Measurements from ENCODE around the gene ITGA2B.
A peak's percentile ranks its signal among the peaks of the same experiment; 100 is the strongest.

Gene ITGA2B

GRCh38 chr17:44400226-44400847 is 10.9 kb upstream of the ITGA2B start:
- no peaks in the 10 kb centered on the region for H3K9me3 ChIP-seq (ENCODE audit: insufficient read depth, low read depth, low read length)
- H3K79me2 ChIP-seq (ENCODE audit: insufficient read depth, low read length), result no peaks in the 10 kb centered on the region
- H3K9me2 ChIP-seq (replicated peaks; ENCODE audit: low read depth, low read length), result no peaks in the 10 kb centered on the region
- no peak overlapping the region for H3K4me3 ChIP-seq (ENCODE audit: low read length, poor library complexity, severe bottlenecking)
- H3K4me2 ChIP-seq (ENCODE audit: low read depth, low read length, poor library complexity, severe bottlenecking), result no peak overlapping the region
- H3K4me1 ChIP-seq (ENCODE audit: insufficient read depth, low read length, poor library complexity, severe bottlenecking), result no peaks in the 10 kb centered on the region
- H3K27me3 ChIP-seq (ENCODE audit: insufficient read depth, low read length, poor library complexity, severe bottlenecking), result no peaks in the 10 kb centered on the region
- no peak overlapping the region for H3K9ac ChIP-seq (ENCODE audit: low read depth, low read length, poor library complexity, severe bottlenecking)
- H2AFZ ChIP-seq (ENCODE audit: low read length), result no peak overlapping the region
- TF ChIP-seq EZH2phosphoT487 (IDR thresholded peaks at IDR 0.05; ENCODE audit: borderline replicate concordance), result no peak
- TF ChIP-seq CTCF (conservative IDR thresholded peaks at IDR 0.05; ENCODE audit: low read length), result peak; percentile 68
- H3F3A ChIP-seq (ENCODE audit: low read depth), result no peaks in the 10 kb centered on the region
- no peaks in the 10 kb centered on the region for H4K20me1 ChIP-seq (ENCODE audit: insufficient read depth, low read length, poor library complexity, severe bottlenecking)
- H3K36me3 ChIP-seq (ENCODE audit: insufficient read depth, low read length), result peaks cover 51% of the 10 kb centered on the region; the same call in 1 of the 2 replicates

- no peaks in the 10 kb centered on the region for H3K79me2 ChIP-seq (ENCODE audit: insufficient read depth, low read length)
- H3K27me3 ChIP-seq (ENCODE audit: insufficient read depth, low read length, poor library complexity, severe bottlenecking), result no peaks in the 10 kb centered on the region
- H3K9me2 ChIP-seq (replicated peaks; ENCODE audit: low read depth, low read length), result no peaks in the 10 kb centered on the region
- H4K20me1 ChIP-seq (ENCODE audit: insufficient read depth, low read length, poor library complexity, severe bottlenecking), result no peaks in the 10 kb centered on the region
- TF ChIP-seq CTCF (conservative IDR thresholded peaks at IDR 0.05; ENCODE audit: low read length), result no peak
- no peak for TF ChIP-seq EZH2phosphoT487 (IDR thresholded peaks at IDR 0.05; ENCODE audit: borderline replicate concordance)
- H3K4me1 ChIP-seq (ENCODE audit: insufficient read depth, low read length, poor library complexity, severe bottlenecking), result no peaks in the 10 kb centered on the region
- no peaks in the 10 kb centered on the region for H3F3A ChIP-seq (ENCODE audit: low read depth)
- H3K36me3 ChIP-seq (ENCODE audit: insufficient read depth, low read length), result peaks cover 51% of the 10 kb centered on the region; the same call in 1 of the 2 replicates
- no peak overlapping the region for H2AFZ ChIP-seq (ENCODE audit: low read length)
- no peak overlapping the region for H3K4me2 ChIP-seq (ENCODE audit: low read depth, low read length, poor library complexity, severe bottlenecking)
- H3K9ac ChIP-seq (ENCODE audit: low read depth, low read length, poor library complexity, severe bottlenecking), result no peak overlapping the region
- no peak overlapping the region for H3K4me3 ChIP-seq (ENCODE audit: low read length, poor library complexity, severe bottlenecking)
- H3K9me3 ChIP-seq (ENCODE audit: insufficient read depth, low read depth, low read length), result no peaks in the 10 kb centered on the region
Measured at GRCh38 chr17:44398692-44399691, 9.5 kb upstream of the ITGA2B start.

DNA sequence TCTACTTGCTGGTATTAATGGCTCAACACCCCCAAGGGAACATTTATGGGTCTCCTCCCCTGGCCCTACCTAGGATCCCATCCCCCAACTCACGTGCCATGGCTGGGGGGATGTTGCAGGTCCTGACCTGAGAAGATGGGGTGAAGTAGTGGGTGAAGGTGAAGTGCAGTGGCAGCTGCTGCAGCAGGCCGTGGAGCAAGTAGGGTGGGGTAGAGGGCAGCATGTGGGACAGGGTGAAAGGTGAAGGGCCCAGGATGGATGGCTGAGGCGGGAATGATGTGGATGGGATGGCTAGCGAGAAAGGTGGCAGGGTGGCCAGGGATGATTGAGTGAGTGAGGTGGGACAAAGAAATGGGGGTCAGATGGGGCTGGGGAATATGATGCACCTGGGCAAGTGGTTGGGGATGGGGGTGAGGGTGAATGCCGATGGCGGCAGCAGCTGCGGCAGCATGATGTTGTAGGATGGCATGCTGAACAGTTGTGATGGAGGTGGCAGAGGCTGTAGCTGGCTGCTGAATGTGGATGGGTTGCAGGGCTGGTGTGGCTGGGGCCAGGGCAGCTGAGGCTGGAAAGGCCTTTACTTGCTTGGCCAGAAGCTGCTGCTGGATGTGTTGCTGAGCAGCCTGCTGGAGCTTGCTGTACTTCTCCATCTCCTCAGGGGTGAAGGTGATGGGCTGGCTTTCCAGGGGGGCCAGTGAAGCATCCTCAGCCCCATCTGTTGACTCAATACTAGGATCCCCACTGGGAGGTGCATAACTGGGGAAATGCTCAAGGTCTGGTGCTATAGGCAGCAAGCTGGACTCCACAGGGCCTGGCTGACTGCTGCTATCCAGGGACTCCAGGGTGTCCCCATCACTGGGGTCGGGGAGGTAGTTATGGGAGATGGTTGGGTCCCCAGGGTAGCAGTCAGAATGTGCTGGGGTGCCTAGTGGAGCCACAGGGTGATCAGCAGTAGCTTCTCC is 8.3 kb upstream of the ITGA2B start:
- H3K79me2 ChIP-seq (ENCODE audit: insufficient read depth, low read length), result no peaks in the 10 kb centered on the region
- peaks cover 47% of the 10 kb centered on the region; the same call in 1 of the 2 replicates for H3K36me3 ChIP-seq (ENCODE audit: insufficient read depth, low read length)
- no peak overlapping the region for H3K4me2 ChIP-seq (ENCODE audit: low read depth, low read length, poor library complexity, severe bottlenecking)

More for the DNA sequence above, 8.3 kb upstream of the ITGA2B start:
- Histone ChIP-seq H3K9ac (ENCODE audit: low read depth, low read length, poor library complexity, severe bottlenecking) (no peak overlapping the region), H3K9me2 (replicated peaks; ENCODE audit: low read depth, low read length) (no peaks in the 10 kb centered on the region), H3K4me3 (ENCODE audit: low read length, poor library complexity, severe bottlenecking) (no peak overlapping the region), H3K4me1 (ENCODE audit: insufficient read depth, low read length, poor library complexity, severe bottlenecking) (peaks cover 6% of the 10 kb centered on the region), H3F3A (ENCODE audit: low read depth) (no peaks in the 10 kb centered on the region), H2AFZ (ENCODE audit: low read length) (no peak overlapping the region), H3K9me3 (ENCODE audit: insufficient read depth, low read depth, low read length) (no peaks in the 10 kb centered on the region), H3K27me3 (ENCODE audit: insufficient read depth, low read length, poor library complexity, severe bottlenecking) (no peaks in the 10 kb centered on the region), H4K20me1 (ENCODE audit: insufficient read depth, low read length, poor library complexity, severe bottlenecking) (no peaks in the 10 kb centered on the region)
- TF ChIP-seq EZH2phosphoT487 (IDR thresholded peaks at IDR 0.05; ENCODE audit: borderline replicate concordance) (no peak), CTCF (conservative IDR thresholded peaks at IDR 0.05; ENCODE audit: low read length) (no peak)

Data from Loucy (cell line).